ENCODE results near the gene SUN5. TPM values are rescaled to one million over a fixed set of nuclear protein-coding genes. Genes with fewer than 3 reads are reported as not detected.

SUN5 gene
- total and polyA plus RNA-seq, 9 donors: not detected

- TF ChIP-seq, protein P1, sequence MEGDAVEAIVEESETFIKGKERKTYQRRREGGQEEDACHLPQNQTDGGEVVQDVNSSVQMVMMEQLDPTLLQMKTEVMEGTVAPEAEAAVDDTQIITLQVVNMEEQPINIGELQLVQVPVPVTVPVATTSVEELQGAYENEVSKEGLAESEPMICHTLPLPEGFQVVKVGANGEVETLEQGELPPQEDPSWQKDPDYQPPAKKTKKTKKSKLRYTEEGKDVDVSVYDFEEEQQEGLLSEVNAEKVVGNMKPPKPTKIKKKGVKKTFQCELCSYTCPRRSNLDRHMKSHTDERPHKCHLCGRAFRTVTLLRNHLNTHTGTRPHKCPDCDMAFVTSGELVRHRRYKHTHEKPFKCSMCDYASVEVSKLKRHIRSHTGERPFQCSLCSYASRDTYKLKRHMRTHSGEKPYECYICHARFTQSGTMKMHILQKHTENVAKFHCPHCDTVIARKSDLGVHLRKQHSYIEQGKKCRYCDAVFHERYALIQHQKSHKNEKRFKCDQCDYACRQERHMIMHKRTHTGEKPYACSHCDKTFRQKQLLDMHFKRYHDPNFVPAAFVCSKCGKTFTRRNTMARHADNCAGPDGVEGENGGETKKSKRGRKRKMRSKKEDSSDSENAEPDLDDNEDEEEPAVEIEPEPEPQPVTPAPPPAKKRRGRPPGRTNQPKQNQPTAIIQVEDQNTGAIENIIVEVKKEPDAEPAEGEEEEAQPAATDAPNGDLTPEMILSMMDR (IDR thresholded peaks at IDR 0.05): no peak
- TF ChIP-seq EP300 (IDR thresholded peaks at IDR 0.05) (no peak), POLR2A (IDR thresholded peaks at IDR 0.05) (no peak)
- H3K27me3 ChIP-seq: no peaks in the 10 kb centered on the region
- DNase-seq: no peak
- H3K27ac ChIP-seq: no peak overlapping the region
- H3K36me3 ChIP-seq: no peaks in the 10 kb centered on the region
- no peaks in the 10 kb centered on the region for H3K4me1 ChIP-seq (ENCODE audit: insufficient read depth)
- no peak overlapping the region for H3K4me3 ChIP-seq
- H3K9me3 ChIP-seq: no peaks in the 10 kb centered on the region
- WGBS, 3 donors: 79 to 81% (median 80%) methylated on average over 6 of the region's 6 CpGs
- intact Hi-C loops (cut with DNase I): no loop called here
Measured at GRCh38 chr20:32985596-32985995, 18.6 kb downstream of the SUN5 start.

GRCh38 chr20:32984631-32985354 is 19.4 kb downstream of the SUN5 start:
- intact Hi-C loops (cut with DNase I): no loop called here
- Histone ChIP-seq H3K4me3 (no peak overlapping the region), H3K4me1 (ENCODE audit: insufficient read depth) (no peaks in the 10 kb centered on the region), H3K27me3 (no peaks in the 10 kb centered on the region), H3K9me3 (no peaks in the 10 kb centered on the region), H3K36me3 (no peaks in the 10 kb centered on the region), H3K27ac (no peak overlapping the region)
- DNase-seq: no peak
- TF ChIP-seq, protein P1 (IDR thresholded peaks at IDR 0.05): no peak
- TF ChIP-seq EP300 (IDR thresholded peaks at IDR 0.05): no peak
- TF ChIP-seq POLR2A (IDR thresholded peaks at IDR 0.05): no peak
- WGBS, 3 donors: 79 to 82% (median 79%) methylated on average over 8 to 9 of the region's 9 CpGs

- no peak overlapping the region for H3K27ac ChIP-seq
- H3K4me3 ChIP-seq: no peak overlapping the region
- no peaks in the 10 kb centered on the region for H3K4me1 ChIP-seq (ENCODE audit: insufficient read depth)
- TF ChIP-seq EP300 (IDR thresholded peaks at IDR 0.05) (no peak), POLR2A (IDR thresholded peaks at IDR 0.05) (no peak)
- TF ChIP-seq, protein P1 (IDR thresholded peaks at IDR 0.05): no peak
- H3K36me3 ChIP-seq: no peaks in the 10 kb centered on the region
- no peaks in the 10 kb centered on the region for H3K27me3 ChIP-seq
- no peak for DNase-seq
- intact Hi-C loops (cut with DNase I): no loop called here
- H3K9me3 ChIP-seq: no peaks in the 10 kb centered on the region
- 53 to 61% (median 58%) methylated on average over 7 of the region's 7 CpGs for WGBS, 3 donors
Measured at GRCh38 chr20:32984196-32984595, 20.0 kb downstream of the SUN5 start.

GRCh38 chr20:32983459-32984112 is 20.6 kb downstream of the SUN5 start:
- no peak for TF ChIP-seq EP300 (IDR thresholded peaks at IDR 0.05)
- no peak for TF ChIP-seq POLR2A (IDR thresholded peaks at IDR 0.05)
- TF ChIP-seq, protein P1 (IDR thresholded peaks at IDR 0.05): no peak
- Histone ChIP-seq H3K27me3 (no peaks in the 10 kb centered on the region), H3K4me3 (no peak overlapping the region), H3K36me3 (no peaks in the 10 kb centered on the region), H3K27ac (no peak overlapping the region), H3K9me3 (no peaks in the 10 kb centered on the region), H3K4me1 (ENCODE audit: insufficient read depth) (no peaks in the 10 kb centered on the region)
- 79 to 85% (median 84%) methylated on average over 12 of the region's 12 CpGs for WGBS, 3 donors
- no peak for DNase-seq
- intact Hi-C loops (cut with DNase I): no loop called here

Measured in ovary (tissue), 9 donors.